ENCODE data around the gene RAD18.

Gene RAD18

GRCh38 chr3:8985876-8986275 is 22.6 kb upstream of the RAD18 start:
- DNase-seq (ENCODE audit: low read depth in 2 of 2) = no peak

DNA sequence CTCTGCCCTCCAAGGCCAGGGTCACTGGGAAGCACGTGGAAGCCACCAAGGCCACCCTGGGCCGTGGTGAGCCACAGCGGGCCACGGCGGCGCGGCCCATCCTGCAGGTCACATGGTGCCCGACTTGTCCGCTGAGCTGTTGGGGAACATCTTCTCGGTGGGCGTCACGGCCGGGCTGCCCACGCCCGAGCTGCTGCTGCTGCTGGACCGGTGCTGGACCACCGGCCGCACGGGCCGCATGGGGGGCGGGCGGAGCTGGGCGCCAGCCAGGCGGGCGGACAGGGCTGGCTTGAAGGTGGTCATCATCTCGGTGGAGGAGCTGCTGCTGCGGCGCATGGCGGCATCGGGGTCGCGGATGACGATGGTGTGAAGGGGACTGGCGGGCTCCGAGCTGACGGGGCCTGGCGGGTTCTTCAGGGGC is 22.1 kb upstream of the RAD18 start:
- no peak for DNase-seq (ENCODE audit: low read depth in 2 of 2)

DNA sequence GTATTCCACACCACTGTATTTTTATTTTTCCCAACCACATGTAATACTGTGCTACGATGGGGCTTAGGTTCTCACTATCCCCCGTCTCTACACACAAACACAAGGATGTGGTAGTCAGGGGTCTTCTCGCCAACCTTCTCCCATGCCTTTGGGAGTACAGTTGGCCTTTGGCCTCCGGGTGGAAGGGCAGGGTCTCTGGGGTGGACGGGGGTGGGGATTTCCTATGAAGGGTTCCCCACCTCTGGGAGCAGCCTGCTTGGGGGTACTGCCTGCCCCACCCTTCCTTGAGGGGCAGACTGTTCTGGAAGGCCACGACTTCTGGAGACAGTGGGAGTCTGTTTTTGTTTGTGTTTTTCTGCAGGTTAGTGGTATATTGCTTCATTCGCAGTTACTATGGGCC is 21.3 kb upstream of the RAD18 start:
- no peak for DNase-seq (ENCODE audit: low read depth in 2 of 2)

DNA sequence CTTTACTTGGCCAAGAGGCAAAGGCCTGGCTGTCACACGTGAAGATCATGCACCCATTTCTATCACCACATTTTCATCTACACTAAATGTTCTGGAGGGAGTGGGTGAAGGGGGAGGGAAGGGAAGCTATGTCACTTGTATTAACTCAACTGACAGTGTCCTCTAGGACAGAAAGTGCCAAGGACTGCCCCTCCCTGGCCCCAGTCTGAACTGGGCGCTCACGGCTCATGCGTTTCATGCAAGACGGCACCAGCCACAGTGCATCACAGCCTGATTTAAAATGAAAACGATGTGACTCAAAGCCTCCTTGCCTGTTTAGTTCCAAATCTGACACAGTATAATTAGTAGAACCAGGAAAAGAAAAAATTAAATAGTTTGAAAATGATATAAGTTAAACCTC is 20.8 kb upstream of the RAD18 start:
- no peak for DNase-seq (ENCODE audit: low read depth in 2 of 2)

- DNase-seq (ENCODE audit: low read depth in 2 of 2) = no peak
These were observed 20.3 kb upstream of the RAD18 start for GRCh38 chr3:8983591-8983990.

DNA sequence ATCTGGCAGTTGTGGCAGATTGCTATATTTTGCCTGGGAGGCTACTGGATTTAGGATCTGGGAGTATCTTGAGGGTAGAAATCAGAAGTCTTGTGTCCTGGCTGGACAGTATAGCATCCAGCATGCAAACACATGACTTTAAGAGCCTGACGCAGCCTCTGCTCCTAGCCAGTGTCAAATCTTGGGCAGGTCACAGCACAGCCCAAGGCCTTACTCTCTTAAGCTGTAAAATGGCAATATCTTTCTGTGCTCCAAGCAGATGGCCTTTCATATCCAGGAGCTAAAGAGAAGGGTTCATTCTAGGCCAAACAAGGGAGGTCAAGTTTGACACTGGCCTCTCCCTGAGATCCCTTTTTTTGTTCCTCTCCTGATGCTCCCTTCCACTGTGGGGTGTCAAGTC is 19.8 kb upstream of the RAD18 start:
- DNase-seq (ENCODE audit: low read depth in 2 of 2) = no peak

GRCh38 chr3:8982509-8982908 is 19.2 kb upstream of the RAD18 start:
- no peak for DNase-seq (ENCODE audit: low read depth in 2 of 2)

- DNase-seq (ENCODE audit: low read depth in 2 of 2) = no peak
These were observed 18.4 kb upstream of the RAD18 start for GRCh38 chr3:8981700-8982099.

- DNase-seq (ENCODE audit: low read depth in 2 of 2) = no peak
These were observed 18.0 kb upstream of the RAD18 start for GRCh38 chr3:8981296-8981695.

- DNase-seq (ENCODE audit: low read depth in 2 of 2) = no peak
These were observed 17.5 kb upstream of the RAD18 start for GRCh38 chr3:8980756-8981257.

- DNase-seq (ENCODE audit: low read depth in 2 of 2) = no peak
These were observed 16.0 kb upstream of the RAD18 start for GRCh38 chr3:8979262-8979661.

DNA sequence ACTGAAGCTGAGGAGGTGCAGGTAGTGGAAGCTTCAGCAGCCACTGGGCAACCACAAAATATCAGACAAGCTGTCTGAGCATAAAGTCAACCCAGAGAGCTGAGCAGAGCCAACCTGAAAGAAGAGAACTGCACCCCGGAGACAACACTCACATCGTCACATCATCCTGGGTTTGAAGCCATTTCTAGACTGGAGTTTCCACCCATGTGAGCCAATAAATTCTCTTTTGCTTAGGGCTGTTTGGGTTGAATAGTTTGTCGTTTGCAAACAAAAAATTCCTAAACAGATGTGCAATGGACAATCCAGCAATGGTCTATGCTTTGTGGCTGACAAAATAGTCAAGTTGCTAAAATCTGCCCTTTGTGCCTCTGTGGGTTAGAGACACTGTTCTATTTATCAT is 15.3 kb upstream of the RAD18 start:
- no peak for DNase-seq (ENCODE audit: low read depth in 2 of 2)

DNA sequence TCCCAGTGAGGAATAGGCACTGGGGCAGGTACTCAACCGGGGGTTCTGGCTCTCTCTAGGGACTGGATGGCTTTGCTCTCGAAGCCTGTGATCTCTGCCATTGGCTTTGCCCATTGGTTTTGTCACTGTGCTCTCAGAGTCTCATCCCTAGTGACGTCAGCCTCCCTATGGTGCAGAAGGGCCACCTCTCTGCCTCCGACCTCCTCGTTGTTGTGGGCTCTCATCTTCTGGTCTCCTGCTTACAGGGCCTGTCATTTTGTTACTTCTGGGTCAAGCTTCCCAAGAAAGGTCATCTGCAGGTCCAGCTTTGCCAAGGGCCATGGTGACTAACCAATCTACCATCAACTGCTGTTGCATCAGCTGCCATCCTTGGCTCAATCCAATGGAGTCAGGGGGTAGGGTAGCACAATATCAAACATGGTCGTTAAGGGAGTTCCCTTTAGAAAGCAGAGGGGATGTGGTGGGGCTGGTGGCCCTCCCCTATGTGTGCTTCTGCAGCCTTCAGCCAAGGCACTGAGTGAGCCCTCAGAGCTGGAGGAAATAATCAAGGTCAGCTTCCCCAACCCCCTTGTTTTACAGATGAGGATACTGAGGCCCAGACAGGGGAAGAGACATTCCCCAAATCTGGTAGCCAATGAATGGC is 13.4 kb upstream of the RAD18 start:
- DNase-seq (ENCODE audit: low read depth in 2 of 2) = no peak

DNA sequence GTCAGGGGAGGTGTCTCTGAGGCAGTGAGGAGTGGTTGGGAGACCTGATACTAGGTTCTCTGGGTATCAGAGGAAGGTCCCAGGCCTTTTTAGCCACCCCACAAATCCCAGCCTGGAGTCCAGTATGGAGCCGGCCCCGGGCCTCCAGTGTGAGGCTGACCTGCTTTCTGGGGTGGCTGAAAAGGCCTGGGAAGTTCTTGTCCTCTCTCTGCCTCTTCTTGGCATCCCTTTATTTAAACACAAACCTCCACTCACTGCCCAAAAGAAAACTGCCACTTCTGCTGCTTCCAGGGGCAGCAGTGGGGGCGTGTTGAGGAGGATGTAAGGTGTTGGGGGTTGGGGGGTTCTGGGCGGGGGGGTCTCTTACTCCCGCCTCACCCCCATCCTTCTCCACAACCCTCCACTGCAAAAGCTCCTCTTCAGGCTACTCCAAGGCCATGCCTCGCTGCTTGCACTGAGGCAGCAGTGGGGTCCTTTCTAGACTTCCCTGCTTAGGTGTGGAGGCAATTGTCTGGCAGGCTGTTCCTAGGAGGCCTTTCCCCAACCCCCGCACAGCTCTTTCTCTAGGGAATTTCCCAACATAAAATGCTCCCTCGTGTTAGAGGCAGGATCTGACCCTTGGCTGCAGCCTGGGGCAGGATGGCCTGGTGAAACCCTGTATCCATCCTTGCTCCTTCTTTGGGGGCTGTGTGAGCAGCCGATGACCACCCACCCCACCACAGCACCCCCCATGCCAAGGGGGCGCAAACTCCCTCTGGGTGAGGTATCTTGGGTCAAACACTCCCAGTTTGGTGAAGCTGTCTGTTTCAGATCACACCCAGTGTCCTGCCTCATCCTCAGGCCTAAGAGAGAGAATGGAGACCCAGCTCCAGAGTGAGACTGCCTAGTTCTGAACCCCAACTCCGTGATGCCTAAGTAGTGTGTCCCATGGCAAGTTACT is 12.1 kb upstream of the RAD18 start:
- no peak for DNase-seq (ENCODE audit: low read depth in 2 of 2)

DNA sequence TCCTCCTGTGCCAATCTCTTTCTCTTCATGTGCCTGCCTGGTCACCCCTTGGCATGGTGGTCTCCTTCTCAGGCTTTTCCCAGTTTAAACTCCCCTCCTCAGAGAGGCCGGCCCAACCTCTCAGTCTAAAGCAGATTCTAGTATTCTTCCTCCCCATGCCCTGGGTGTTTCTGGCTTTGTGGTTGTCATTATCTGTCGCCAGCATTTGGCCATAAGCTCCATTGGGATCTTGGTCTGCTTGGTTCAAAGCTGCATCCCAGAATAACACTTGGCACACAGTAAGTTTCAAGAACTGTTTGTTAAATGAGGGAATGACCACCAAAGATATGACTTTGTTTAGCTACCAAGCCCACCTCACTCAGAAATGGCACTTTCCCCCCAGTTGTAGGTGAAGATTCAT is 11.2 kb upstream of the RAD18 start:
- DNase-seq (ENCODE audit: low read depth in 2 of 2) = no peak

DNA sequence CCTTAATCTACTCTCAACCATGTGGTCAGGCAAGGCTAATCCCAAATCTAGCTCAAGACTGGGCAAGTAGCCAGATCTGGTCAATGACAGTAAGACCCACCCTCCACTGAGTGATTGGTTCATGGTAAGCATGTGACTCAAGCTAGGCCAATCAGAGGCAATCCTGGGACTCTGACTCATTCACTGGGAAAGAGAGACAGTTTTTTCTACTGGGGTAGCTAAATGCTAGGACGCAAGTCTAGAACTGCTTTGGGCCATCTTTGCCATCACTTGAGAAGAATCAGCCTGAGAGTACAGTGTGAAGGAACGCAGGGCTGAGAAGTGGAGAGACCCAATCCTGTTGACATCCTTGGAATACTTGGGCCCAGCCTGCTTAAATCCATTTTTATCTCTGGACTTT is 9.4 kb upstream of the RAD18 start:
- no peak for DNase-seq (ENCODE audit: low read depth in 2 of 2)

GRCh38 chr3:8970971-8971589 is 7.8 kb upstream of the RAD18 start:
- DNase-seq (ENCODE audit: low read depth in 2 of 2) = peak; percentile 57 to 62

GRCh38 chr3:8969241-8969640 is 6.0 kb upstream of the RAD18 start:
- no peak for DNase-seq (ENCODE audit: low read depth in 2 of 2)

DNA sequence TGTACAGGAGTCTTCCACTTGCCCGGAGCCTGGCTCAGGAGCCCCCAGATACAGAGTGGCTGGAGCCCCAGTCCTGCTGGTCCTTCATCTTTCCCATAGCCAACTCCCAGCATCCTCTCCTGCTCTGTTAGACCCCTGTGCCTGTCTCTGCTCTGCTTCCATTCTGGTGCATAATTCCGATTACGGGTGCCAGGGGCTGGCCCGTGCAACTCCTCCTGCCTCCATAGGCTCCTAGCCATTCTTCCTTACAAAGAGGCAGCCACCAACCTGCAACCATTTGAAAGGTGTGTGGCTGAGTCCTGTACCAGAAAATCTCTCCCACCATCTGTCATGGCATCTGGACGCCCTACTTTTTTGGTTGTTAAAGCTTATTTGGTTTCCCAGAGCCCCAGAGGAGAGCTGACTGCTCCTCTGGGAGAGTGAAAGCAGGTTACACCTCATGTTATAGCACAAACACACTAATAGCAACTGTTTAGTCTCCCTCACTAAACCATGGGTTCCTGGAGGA is 5.2 kb upstream of the RAD18 start:
- no peak for DNase-seq (ENCODE audit: low read depth in 2 of 2)

DNA sequence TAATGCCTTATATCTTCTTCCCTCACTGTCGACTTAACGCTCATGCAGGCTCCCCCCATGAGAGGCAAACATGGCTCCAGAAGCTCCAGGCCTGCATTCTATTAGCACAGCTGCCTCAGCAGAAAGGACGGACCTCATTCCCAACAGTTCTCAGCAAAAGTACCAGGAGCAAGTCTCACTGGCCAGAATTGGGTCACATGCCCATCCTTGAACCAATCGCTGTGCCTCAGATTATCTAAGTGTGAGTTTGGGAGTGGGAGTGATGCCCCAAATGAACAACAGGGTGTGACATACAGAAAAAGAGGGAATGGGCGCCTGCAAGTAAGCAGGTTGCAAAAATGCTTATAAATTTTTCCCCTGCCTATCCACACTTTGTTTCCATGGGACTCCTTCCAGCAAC is 4.3 kb upstream of the RAD18 start:
- DNase-seq (ENCODE audit: low read depth in 2 of 2) = no peak

DNA sequence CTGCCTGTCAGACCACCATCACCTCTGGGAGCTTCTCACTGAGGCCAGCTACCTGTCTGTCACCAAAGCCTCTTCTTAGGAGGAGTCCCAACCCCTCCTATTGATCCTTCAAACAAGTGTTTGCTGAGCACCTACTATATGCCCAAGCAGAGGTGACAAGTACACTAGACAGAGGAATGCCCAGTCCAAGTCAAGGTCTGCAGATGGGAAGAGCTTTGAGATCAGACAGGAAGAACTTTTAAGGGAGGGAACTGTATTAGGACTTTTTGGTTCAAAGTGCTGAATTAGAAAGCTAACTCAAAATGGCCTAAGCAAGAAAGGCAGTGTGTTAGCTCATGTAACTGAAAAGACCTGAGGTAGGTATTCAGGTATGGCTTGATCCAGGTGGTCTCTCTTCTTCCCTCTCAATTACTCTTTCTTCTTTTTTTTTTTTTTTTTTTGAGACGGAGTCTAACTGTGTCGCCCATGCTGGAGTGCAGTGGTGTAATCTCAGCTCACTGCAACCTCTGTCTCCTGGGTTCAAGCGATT is 3.6 kb upstream of the RAD18 start:
- no peak for DNase-seq (ENCODE audit: low read depth in 2 of 2)

DNA sequence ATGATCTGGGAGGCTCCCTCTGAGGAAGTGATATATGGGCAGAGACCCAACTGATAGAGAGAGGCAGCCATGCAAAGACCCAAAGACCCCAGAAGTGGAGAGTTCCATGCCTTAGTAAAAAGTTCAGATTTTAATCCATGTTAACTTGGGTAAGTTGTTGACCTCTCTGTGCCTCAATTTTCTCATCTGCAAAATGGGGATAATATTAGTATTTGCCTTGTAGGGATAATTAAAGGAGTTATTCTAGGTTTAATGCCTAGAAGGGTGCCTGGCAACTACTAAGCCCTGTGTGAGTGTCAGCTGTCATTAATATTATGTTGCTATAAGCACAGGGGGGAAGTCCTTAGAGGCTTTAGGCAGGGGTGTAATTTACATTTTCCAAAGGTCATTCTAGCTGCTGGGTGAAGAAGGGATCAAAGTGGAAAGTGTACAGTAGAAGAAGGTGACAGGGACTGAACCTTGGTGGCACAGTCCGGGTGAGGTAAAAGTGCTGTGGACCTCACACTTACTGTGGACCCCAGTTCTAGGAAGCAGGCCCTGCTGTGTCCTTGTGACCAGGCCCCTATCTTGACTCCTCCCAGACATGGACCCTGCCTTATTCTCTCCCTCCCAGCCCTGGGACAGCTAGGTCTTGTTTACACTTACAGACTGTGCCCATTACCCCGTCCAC is 3.0 kb upstream of the RAD18 start:
- DNase-seq (ENCODE audit: low read depth in 2 of 2) = no peak

All from activated CD4-positive, alpha-beta T cell treated with anti-CD3 and anti-CD28 coated beads for 24 hours (primary cell).